ENCODE data around the gene GLIS2. TPM values are rescaled to one million over a fixed set of nuclear protein-coding genes. Genes with fewer than 3 reads are reported as not detected.

Gene GLIS2
- total RNA-seq, 1 donor from 2014 or later = 23.2 TPM

- no peak for DNase-seq (ENCODE audit: low spot score, unreplicated experiment)
- no peaks in the 10 kb centered on the region for H3K36me3 Mint-ChIP-seq (ENCODE audit: insufficient read depth)
- H3K4me3 Mint-ChIP-seq (ENCODE audit: low read depth) = peak overlapping the region; percentile 72
- peaks cover 10% of the 10 kb centered on the region for H3K4me1 Mint-ChIP-seq (ENCODE audit: low read depth)
- no peaks in the 10 kb centered on the region for H3K9me3 Mint-ChIP-seq (ENCODE audit: low read depth)
- peak overlapping the region; percentile 94 for H3K27ac Mint-ChIP-seq
- H3K27me3 Mint-ChIP-seq = no peaks in the 10 kb centered on the region
- no peak for TF ChIP-seq CTCF (IDR thresholded peaks at IDR 0.05; ENCODE audit: unreplicated experiment)
Observed at GRCh38 chr16:4314532-4315185, 1.2 kb upstream of the GLIS2 start.

GRCh38 chr16:4316108-4316863 is 419 bp downstream of the GLIS2 start:
- Mint-ChIP-seq H3K9me3 (ENCODE audit: low read depth) (no peaks in the 10 kb centered on the region), H3K4me1 (ENCODE audit: low read depth) (peaks cover 10% of the 10 kb centered on the region), H3K4me3 (ENCODE audit: low read depth) (peak overlapping the region; percentile 81), H3K27me3 (no peaks in the 10 kb centered on the region), H3K27ac (no peak overlapping the region), H3K36me3 (ENCODE audit: insufficient read depth) (no peaks in the 10 kb centered on the region)
- TF ChIP-seq CTCF (IDR thresholded peaks at IDR 0.05; ENCODE audit: unreplicated experiment) = no peak
- no peak for DNase-seq (ENCODE audit: low spot score, unreplicated experiment)

- Mint-ChIP-seq H3K36me3 (ENCODE audit: insufficient read depth) (no peaks in the 10 kb centered on the region), H3K27ac (no peak overlapping the region), H3K4me1 (ENCODE audit: low read depth) (peaks cover 10% of the 10 kb centered on the region), H3K27me3 (no peaks in the 10 kb centered on the region), H3K4me3 (ENCODE audit: low read depth) (peak overlapping the region; percentile 81), H3K9me3 (ENCODE audit: low read depth) (no peaks in the 10 kb centered on the region)
- TF ChIP-seq CTCF (IDR thresholded peaks at IDR 0.05; ENCODE audit: unreplicated experiment) = no peak
- DNase-seq (ENCODE audit: low spot score, unreplicated experiment) = no peak
Observed at GRCh38 chr16:4316864-4317531, 1.1 kb downstream of the GLIS2 start.

- Mint-ChIP-seq H3K4me1 (ENCODE audit: low read depth) (peaks cover 10% of the 10 kb centered on the region), H3K27ac (peak overlapping the region; percentile 64), H3K9me3 (ENCODE audit: low read depth) (no peaks in the 10 kb centered on the region)
Observed at GRCh38 chr16:4317532-4318450, 1.9 kb downstream of the GLIS2 start.

More at GRCh38 chr16:4317532-4318450, 1.9 kb downstream of the GLIS2 start:
- no peak for TF ChIP-seq CTCF (IDR thresholded peaks at IDR 0.05; ENCODE audit: unreplicated experiment)
- H3K27me3 Mint-ChIP-seq = no peaks in the 10 kb centered on the region
- no peaks in the 10 kb centered on the region for H3K36me3 Mint-ChIP-seq (ENCODE audit: insufficient read depth)
- peak overlapping the region; percentile 81 for H3K4me3 Mint-ChIP-seq (ENCODE audit: low read depth)
- DNase-seq (ENCODE audit: low spot score, unreplicated experiment) = no peak

Measured in progenitor cell of endocrine pancreas (in vitro differentiated cells).